Hematopoietic multipotent progenitor cell treated with erythropoietin and hydrocortisone succinate and interleukin-3 and kit ligand, for 15 days (in vitro differentiated cells): ENCODE measurements around the gene ZNF423.

Source experiments
- DNase-seq: peaks from one replicate; pipeline ENCODE4 v3.0.0-alpha.2; 2015; ENCODE audit warnings: low spot score

ZNF423 gene

DNA sequence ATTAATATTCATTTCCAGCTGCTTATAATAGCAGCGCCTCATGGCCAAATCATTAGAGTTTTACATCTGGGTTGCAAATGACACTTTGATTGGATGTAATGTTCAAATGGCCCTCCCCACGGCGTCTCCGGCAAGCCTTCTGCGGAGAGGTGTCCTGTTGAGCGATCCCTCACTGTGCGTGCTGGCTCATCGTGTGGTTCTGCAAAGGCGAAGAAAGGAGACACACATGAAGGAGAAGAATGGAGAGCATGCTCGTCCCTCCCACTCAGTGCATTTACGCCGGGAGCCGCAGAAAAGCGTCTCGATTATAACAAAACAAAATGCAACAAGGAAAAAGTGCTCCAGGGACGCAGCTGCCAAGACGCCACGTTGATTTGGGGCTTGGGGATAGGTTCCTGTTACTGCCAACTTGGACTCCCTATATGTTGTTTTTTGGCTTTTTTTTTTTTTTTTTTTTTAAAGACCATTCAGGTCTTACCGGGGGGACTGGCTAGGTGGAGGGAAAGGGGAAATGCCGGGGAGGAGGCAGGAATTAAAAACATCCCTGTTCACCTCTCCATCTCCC, 364.7 kb downstream of the ZNF423 start:
- no peak for DNase-seq

DNA sequence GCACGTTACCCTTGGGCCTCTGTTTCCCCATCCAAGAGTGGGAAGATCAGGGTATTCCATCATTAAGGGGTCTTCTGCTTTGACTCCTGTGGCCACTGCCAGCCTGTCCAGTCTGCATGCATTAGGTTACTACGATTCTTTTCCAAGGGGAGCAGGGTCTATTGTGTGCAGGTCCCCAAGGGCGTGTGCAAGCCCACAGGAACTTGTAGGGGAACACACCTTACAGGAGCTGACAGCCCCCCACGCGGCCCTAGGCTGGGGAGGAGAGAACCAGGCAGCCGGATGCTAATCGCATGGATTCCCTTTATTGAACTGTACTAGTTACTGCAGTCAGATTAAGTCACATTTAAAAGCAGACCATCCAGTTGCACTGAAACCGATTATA, 365.6 kb downstream of the ZNF423 start:
- no peak for DNase-seq

DNA sequence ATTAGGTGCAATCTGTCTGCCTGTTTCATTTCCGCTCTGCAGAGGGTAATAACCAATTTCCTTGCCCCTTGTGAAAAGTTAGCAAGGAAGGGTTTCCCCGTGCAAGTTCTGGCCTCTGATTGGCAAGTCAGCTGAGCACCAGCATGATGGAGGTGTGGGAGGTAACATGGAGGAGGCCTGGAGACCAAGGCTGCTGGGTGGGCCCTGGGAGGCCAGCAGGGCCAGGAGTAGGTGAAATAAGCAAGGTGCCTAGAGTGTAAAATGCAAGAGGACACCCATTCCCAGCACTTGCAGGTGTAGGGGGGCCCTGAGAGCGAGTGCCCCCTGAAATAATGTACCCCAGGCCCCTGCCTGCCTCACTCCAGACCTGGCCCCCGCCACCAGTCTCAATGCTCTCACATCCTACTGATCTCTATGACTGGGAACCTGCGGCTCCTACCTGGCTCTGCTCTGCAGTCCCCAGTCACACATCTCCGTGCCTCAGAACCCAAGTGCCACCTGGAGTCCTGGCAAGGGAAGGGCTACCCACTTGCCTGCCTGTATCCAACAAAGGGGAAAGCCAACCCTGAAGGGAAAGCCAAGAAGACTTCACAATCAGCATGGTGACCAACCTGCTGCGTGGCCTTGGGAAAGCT, 366.1 kb downstream of the ZNF423 start:
- no peak for DNase-seq

- no peak for DNase-seq
Measured at GRCh38 chr16:49488740-49489525, 367.0 kb downstream of the ZNF423 start.

- DNase-seq, result no peak
Measured at GRCh38 chr16:49488336-49488735, 367.6 kb downstream of the ZNF423 start.

- no peak for DNase-seq
Measured at GRCh38 chr16:49487746-49488145, 368.2 kb downstream of the ZNF423 start.

- no peak for DNase-seq
Measured at GRCh38 chr16:49486400-49486799, 369.5 kb downstream of the ZNF423 start.

DNA sequence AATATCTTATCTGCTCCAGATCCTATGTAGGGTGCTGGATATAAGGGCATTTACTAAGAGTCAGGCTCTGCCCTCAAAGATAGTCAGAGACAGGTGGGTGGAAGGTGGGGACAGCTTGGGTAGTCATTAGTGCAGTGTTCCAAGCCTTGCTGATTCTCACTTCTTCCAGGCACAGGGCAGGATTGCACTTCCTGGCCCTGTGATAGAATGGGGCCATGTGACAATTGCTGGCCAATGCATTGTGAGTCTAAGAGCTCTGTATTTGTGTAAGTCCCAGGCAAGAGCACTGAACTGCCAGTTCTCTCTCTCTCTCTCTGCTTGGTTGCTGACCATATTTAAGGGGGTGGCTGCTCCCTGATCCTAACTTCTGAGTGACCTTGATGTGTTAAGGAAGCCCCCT, 370.2 kb downstream of the ZNF423 start:
- DNase-seq, result no peak

DNA sequence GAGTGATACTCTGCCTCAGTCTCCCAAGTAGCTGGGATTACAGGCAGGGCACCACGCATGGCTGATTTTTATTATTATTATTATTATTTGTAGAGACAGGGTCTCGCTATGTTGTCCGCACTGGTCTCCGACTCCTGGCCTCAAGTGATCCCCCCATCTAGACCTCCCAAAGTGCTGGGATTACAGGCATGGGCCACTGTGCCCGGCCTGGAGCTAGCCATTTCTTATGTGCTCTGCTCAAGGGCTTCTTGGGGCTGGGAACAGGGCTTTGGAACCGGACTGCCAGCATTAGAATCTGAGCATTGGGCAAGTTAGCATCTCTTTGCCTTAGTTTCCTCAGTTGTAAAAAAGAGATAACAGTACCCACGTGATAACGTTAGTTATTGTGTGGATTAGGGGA, 371.0 kb downstream of the ZNF423 start:
- no peak for DNase-seq

DNA sequence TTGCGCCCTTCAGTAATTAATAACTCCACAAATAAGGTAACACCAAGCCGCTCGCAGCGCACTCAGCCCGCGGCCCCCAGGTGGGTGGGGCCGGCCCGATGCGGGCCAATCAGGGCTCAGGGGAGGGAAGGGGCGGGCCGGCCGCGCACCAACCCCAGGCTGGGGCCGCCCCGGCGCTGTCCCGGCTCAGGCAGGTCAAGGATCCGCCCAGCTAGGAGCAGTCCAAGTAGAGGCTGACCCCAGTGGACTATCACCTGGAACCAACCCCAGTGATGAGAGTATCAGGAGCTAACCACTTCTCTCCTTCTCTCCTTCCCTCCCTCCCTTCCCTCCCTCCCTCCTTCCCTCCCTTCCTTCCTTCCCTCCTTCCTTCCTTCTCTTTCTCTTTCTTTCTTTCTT, 371.5 kb downstream of the ZNF423 start:
- peak; percentile 4 for DNase-seq

DNA sequence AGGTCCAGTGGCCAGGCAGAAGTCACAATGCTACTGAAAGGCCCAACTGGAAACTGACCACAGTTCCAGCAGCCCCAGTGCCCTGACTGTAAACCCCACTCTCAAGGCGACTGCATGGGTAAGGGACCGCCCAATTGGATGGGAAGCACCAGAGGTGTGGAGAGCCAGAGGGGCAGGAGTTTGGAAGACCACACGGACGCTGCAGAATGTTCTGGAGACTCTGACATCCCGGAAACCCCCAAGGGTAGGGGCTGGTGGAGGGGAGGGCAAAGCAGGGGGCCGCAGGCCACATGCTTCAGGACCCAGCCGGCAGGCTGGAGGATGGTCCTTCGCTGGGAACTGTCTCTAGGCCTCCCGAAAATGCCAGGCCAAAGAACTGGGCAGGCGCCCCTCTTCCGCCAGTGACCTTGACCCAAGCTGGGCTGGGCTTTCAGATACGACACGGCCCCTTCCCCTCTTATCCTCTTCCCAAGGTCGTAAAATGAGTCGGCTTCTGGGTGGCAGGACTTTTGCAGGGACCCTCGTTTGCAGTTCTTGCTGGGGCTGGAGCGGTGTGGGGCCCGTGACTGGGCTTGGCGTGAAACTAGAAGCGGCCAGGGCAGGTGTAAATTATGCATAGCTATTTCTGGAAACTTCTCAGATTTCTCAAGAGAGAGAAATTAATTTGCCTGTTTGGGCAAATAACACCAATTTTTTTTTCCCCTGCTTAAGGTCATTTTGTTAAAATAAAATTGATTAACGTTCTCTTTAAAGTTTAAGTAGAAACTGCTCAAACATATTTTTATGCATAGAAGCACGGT, 372.1 kb downstream of the ZNF423 start:
- no peak for DNase-seq

DNA sequence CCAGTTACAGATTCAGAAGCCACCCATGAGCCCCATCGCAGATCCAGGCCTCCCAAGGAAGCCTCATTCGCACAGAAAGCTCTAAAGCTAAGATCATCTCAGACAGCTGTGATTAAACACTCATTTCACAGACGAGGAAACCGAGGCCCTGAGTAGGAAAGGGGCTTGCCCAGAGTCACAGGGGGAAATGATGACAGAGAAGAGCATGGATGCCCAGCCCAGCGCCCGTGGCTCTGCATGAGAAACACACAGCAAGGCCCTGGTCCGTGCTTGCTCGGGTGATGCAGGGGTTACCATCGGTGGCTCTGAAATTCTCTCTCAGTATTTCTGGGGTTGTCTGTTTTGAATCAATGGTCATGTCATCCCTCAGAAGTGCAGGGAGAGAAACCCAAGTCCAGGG, 372.7 kb downstream of the ZNF423 start:
- DNase-seq, result no peak

GRCh38 chr16:49482690-49483089, 373.2 kb downstream of the ZNF423 start:
- DNase-seq, result no peak

DNA sequence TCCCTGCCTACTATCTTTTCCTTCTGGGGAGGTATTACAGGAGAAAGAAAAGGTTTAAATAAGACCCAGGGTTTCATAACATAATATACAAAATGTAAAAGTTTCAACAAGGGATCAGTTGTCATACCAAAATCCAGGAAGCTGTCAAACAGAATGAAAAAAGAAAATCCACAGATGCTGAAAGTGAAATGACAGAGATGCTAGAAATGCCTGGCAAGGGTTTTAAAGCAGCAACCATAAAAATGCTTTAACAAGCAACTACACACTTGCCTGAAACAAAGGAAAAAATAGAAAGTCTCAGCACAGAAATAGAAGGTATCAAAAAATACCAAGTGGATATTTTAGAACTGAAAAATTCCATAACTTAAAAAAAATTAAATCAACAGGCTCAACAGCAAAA, 377.3 kb downstream of the ZNF423 start:
- no peak for DNase-seq

DNA sequence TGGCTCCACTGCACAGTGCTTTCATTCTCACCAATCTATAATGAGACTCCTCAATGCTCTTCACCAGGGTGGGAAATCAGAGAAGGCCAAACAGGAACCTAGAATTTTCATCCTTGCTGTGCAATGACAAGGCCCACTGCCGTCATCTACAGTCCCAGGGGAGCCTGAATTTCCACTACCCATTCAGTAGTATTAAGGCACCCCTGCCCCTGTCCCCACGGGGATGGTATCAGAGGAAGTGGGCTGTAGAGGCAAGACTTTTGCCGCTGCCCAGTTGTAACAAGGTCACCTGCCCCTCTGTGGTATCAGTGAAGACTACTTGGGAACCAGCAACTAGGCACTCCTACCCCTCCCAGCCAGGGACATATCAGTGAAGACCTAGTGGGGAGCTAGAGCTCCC, 377.8 kb downstream of the ZNF423 start:
- DNase-seq, result no peak

GRCh38 chr16:49477250-49477895, 378.5 kb downstream of the ZNF423 start:
- no peak for DNase-seq

DNA sequence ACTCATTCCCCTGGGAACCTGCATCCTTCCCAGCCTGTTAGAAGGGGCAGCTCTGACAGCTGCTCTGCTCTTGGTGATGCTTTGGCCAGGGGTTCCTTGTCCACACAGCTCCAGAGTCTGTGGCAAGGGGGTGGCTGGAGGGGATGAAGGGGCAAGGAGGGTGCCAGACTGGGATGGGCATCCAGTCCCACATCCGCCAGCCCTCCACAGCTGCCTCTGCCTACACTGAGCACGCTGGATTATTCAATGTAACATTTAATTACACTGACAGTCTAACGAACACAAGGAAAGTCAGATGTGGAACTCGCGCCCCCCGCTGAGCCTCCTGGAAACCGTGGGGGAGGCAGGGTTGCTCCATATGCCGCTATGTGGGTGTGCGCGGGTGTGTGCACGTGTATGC, 381.2 kb downstream of the ZNF423 start:
- no peak for DNase-seq

DNA sequence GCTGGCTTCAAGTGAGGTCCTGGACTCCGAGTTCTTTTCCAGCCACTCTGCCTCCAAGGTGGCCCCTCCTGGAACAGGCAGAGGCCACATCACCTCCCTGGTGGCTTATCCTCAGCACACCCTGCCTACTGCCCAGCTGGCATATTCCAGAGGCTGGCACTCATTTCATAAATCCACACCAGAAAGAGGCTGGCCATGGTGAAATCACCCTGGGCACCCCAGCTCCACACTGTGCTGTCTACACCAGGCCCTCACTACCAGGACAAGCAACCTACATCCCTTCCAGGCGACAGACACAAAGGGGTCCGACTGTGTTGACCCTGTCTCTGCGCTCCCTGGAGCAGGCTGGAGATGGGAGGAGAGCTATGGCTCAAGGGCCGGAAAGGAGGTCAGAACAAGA, 382.1 kb downstream of the ZNF423 start:
- no peak for DNase-seq

DNA sequence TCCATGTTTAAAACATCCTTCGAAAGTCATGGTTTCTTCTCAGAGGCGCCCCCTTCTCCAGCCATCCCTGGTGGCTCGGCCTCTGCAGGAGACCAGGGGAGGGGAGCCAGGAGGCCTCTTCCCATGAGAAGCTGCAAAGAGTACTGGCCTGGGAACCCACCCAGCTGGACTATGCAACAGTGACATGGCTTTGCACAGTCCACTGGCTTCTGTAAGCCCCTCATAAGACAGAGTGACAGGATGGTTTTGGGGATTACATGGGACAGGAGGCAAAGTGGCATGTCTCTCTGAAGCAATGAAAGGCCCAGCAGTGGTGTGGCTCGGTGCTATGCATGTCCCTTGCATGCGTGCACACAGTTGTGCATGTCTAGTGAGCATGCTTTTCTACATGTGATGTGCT, 382.8 kb downstream of the ZNF423 start:
- DNase-seq, result no peak

DNA sequence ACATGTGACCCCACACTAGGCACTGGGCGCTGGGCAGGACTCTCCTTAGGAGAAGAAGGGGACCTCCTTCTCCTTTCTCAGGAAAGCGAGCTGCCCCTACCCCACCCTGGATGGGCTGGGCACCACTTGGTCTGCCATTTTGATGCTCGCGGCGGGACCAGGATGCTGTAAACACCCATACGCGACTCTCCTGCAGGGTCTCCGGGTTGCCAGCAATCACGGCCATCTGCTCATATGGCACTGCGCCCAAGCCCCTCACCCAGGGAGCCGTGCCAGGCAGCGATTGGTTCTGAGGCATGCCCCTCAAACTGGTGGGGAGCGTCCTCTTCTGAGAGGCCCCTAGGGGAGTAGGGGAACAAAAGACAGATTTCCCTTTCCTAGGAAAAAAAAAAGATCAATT, 383.3 kb downstream of the ZNF423 start:
- no peak for DNase-seq

GRCh38 chr16:49471038-49471727, 384.7 kb downstream of the ZNF423 start:
- DNase-seq, result no peak
